ENCODE results near the gene TFPT.

TFPT gene

DNA sequence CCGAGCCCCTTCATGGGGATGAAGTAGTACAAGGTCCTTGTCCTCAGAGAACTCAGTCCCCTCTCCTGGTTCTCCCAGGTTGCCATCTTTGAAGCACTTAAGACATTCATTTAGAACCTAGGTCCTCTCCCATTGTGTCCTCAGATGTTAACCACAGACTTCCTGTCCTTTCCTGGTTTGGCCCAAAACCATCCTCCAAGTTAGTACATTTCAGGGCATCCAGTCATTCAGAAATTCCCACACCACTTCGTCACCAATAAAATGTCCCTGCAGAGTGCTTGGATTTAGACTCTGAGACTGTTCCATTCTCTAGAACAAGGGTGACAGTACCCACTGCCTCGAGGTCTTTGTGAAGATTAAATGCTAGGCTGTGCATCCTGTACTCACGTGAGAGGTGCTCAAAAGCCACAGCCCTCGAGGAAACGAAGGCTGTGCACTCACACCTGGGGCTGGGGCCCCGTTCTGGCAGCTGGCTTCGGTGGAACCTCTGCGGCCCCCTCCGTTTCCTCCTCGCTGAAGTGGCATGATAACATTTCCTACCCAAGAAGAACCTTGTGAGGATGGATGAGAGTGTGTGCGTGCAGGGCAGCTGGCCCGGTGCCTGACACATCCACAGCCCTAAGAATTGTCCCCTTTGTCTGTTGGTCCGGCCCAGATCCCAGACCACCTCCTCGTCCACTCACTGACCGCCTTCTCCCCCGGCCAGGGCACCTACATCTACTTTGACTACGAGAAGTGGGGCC is 39.3 kb upstream of the TFPT start:
- in situ Hi-C loops (cut with MboI; ENCODE audit: low sequenced_read_pairs, unreplicated experiment): no loop called here
- DNase-seq (ENCODE audit: low spot score): no peak

DNA sequence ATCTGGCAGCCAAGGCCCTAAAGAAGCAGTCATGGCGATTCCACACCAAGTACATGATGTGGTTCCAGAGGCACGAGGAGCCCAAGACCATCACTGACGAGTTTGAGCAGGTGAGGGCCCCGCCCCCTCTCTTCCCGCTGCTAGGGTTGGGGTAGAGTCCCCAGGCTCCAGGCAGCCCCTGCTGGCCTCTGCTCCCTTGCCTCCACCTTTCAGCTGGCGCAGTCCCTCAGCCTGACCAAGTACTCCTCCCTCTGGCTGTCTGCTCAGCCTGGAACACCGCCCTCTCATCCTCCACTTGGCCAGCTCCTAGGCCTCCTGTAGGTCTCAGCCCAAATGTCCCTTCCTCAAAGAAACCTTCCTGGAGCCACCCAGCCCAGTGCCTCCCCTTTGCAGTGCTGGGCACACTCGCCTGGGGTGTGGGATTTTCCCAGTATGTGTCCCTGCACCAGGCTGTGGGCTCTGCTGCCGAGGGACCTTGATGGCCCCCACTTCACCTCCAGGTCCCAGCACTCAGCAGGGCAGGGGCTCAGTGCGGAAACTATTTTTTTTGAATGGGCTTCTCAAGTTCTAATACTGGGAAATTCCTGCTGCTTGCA is 38.4 kb upstream of the TFPT start:
- TF ChIP-seq, protein P1, sequence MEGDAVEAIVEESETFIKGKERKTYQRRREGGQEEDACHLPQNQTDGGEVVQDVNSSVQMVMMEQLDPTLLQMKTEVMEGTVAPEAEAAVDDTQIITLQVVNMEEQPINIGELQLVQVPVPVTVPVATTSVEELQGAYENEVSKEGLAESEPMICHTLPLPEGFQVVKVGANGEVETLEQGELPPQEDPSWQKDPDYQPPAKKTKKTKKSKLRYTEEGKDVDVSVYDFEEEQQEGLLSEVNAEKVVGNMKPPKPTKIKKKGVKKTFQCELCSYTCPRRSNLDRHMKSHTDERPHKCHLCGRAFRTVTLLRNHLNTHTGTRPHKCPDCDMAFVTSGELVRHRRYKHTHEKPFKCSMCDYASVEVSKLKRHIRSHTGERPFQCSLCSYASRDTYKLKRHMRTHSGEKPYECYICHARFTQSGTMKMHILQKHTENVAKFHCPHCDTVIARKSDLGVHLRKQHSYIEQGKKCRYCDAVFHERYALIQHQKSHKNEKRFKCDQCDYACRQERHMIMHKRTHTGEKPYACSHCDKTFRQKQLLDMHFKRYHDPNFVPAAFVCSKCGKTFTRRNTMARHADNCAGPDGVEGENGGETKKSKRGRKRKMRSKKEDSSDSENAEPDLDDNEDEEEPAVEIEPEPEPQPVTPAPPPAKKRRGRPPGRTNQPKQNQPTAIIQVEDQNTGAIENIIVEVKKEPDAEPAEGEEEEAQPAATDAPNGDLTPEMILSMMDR (IDR thresholded peaks at IDR 0.05; ENCODE audit: borderline replicate concordance, control extremely low read depth, extremely low read depth, insufficient read depth, missing control alignments): no peak
- in situ Hi-C loops (cut with MboI; ENCODE audit: low sequenced_read_pairs, unreplicated experiment): no loop called here
- no peak for DNase-seq (ENCODE audit: low spot score)

More for the DNA sequence above, 39.3 kb upstream of the TFPT start:
- TF ChIP-seq, protein P1 (IDR thresholded peaks at IDR 0.05; ENCODE audit: borderline replicate concordance, control extremely low read depth, extremely low read depth, insufficient read depth, missing control alignments): no peak

DNA sequence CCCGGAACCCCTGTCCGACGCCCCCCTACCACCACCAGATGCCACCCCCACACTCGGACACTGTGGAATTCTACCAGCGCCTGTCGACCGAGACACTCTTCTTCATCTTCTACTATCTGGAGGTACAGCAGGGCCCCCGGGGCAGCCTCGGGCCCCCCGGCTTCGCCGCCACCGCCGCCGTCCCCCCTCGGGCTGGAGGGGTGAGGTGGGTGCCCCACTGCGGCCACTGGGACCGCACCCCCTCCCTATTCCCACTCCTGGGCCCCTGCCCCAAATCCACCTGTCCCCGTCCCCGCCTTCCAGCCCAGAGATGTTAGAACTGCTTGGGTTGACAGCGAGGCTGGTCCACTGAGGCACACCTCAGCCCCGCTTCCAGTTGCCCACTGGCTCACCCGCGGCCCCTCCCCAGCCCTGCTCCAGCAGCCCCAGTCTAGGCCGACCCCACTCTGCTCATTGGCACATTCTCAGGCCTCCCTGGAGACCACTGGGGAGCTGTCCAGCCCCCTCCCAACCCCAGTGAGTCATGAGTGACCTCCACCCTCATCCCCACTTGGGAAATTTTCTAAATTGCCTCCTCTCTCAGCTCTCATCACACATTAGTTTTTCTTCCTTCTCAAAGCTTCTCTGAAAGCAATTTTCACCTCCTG is 37.5 kb upstream of the TFPT start:
- in situ Hi-C loops (cut with MboI; ENCODE audit: low sequenced_read_pairs, unreplicated experiment): no loop called here
- TF ChIP-seq, protein P1 (IDR thresholded peaks at IDR 0.05; ENCODE audit: borderline replicate concordance, control extremely low read depth, extremely low read depth, insufficient read depth, missing control alignments): no peak
- no peak for DNase-seq (ENCODE audit: low spot score)

DNA sequence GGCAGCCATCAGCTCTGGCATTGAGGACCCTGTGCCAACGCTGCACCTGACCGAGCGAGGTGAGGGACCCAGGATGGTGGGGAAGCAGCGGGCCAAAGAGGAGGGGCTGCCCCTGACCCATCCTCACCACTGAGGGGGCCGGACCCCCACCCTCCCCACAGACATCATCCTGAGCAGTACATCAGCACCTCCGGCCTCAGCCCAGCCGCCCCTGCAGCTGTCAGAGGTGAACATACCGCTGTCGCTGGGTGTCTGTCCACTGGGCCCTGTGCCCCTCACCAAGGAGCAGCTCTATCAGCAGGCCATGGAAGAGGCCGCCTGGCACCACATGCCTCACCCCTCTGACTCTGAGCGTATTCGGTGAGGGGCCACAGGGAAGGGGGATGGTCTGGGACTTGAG is 36.8 kb upstream of the TFPT start:
- in situ Hi-C loops (cut with MboI; ENCODE audit: low sequenced_read_pairs, unreplicated experiment): no loop called here

DNA sequence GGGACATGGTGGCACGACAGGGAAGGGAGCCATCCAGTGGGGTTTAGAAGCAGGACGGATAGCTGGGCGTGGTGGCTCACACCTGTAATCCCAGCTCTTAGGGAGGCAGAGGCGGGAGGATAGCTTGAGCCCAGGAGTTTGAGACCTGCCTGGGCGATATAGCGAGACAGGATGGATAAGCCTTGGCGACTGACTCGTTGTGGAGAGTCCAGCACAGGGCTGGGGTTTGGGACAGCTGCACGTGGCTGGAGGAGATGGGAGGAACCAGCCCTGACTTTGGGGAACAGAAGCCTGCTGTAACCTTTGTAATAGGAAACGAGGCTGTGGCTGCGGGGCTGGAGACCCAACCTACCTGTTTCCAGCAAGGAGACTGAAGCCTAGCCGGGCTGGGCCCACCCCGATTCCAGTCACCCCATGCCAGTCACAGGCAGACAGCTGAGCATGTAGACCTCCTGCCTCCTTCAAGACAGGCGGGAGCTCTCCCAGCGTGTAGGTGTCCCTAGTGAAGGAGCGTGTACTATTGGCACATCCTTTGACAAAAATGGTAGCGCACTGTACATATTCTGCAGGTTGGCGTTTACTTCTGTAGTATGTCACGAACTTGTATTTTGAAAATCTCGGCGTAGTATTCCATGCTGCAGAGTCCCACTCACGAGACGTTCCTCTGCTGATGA is 36.0 kb upstream of the TFPT start:
- in situ Hi-C loops (cut with MboI; ENCODE audit: low sequenced_read_pairs, unreplicated experiment): no loop called here
- TF ChIP-seq, protein P1 (IDR thresholded peaks at IDR 0.05; ENCODE audit: borderline replicate concordance, control extremely low read depth, extremely low read depth, insufficient read depth, missing control alignments): no peak
- no peak for DNase-seq (ENCODE audit: low spot score)

More for the DNA sequence above, 36.8 kb upstream of the TFPT start:
- TF ChIP-seq, protein P1 (IDR thresholded peaks at IDR 0.05; ENCODE audit: borderline replicate concordance, control extremely low read depth, extremely low read depth, insufficient read depth, missing control alignments): no peak
- DNase-seq (ENCODE audit: low spot score): no peak

DNA sequence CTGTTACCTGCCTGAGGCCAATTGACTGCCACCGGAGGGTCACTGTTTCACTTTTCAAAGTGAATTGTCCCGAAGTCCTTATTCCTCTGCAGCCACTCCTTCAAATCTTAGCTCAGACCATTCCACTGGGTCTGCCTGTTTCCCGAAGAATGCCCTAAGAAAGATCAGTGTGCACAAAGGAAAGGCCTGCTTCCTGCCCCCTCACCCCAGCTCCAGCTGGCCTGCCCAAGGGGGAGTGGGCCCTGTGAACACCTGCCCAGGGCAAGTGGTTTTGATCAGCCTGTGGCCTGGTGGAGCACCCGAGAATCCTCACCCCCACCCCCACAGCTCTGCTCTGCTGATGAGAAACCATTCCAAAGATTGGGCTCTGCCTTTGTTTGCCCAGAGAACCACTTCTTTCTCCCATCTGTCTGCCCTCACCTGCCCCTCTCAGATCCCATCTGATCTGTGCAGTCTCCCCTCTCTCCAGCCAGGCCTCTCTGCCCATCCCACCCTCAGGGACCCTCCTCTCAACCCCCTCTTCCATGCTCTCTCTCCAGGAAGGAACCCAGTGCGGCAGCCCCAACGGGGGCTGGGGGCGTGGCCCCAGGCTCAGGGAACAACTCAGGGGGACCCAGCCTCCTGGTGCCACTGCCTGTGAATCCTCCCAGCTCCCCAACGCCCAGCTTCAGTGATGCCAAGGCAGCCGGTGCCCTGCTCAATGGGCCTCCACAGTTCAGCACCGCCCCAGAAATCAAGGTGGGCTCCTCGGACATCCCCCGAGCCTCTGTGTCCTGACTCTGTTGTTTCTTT is 33.8 kb upstream of the TFPT start:
- TF ChIP-seq, protein P1 (IDR thresholded peaks at IDR 0.05; ENCODE audit: borderline replicate concordance, control extremely low read depth, extremely low read depth, insufficient read depth, missing control alignments): no peak
- no peak for DNase-seq (ENCODE audit: low spot score)
- in situ Hi-C loops (cut with MboI; ENCODE audit: low sequenced_read_pairs, unreplicated experiment): no loop called here
